Nasal cavity respiratory epithelium epithelial cell of viscerocranial mucosa (primary cell): ENCODE results near the gene AMN. TPM values are rescaled to one million over a fixed set of nuclear protein-coding genes. Genes with fewer than 3 reads are reported as not detected.

Experiments
- total RNA-seq: library from RNA; depleted of rRNA; stranded (reverse); fragments of >200 nt; gene quantifications from 2 replicates; pipeline ENCODE4 v1.2.3, GENCODE V29; 2014

Gene AMN
- total RNA-seq: 2.0 and 8.9 TPM in 2 replicates

GRCh38 chr14:102922490-102923200 is at the start of gene AMN:
TSS of gene AMN (plus strand) at chr14:102922663. CDS start at chr14:102922689, 26 bp downstream.

Other genes starting within 250 kb of the AMN start
- 28.0 and 73.6 TPM in 2 replicates for gene TRAF3, start 145.2 kb upstream of the AMN start, total RNA-seq
- gene CDC42BPB, start 134.9 kb downstream of the AMN start, total RNA-seq: 81.3 and 176 TPM in 2 replicates
- gene LBHD2, start 161.5 kb downstream of the AMN start, total RNA-seq: not detected in 2 replicates
- not detected in 2 replicates for gene EXOC3L4, start 172.1 kb downstream of the AMN start, total RNA-seq
- gene TNFAIP2, start 200.8 kb downstream of the AMN start, total RNA-seq: 8.2 and 26.8 TPM in 2 replicates